ENCODE data around the gene STAU1.
"Not testable (repeated sequence)": the region's sequence is repeated elsewhere in the genome, so short reads cannot be mapped to it uniquely, and the experiment has no call there.

STAU1 gene

GRCh38 chr20:49161428-49162152 is 26.5 kb downstream of the STAU1 start:
- no peak for FAIRE-seq

- no peak for FAIRE-seq
Observed at GRCh38 chr20:49160057-49160929, 27.8 kb downstream of the STAU1 start.

GRCh38 chr20:49157146-49157545 is 31.0 kb downstream of the STAU1 start:
- no peak for FAIRE-seq

DNA sequence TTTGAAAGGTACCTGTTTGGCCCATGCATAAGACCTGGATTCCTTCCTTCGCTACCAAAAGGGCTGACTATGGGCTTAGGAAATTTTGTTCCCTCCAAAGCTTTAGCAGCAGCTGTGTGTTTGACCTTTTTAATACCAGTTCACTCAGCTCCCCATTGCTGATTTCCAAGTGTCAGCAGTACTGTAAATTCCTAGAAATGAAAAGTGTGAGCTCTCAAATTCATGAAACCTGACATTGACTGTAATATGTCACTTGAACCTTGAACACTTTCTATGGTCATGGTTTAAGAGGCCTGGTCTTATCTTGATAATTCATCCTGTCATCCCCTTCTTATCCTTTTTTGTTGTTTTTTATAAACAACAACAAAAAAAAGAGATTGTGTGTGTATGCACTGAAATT is 31.7 kb downstream of the STAU1 start:
- FAIRE-seq = no peak

- FAIRE-seq = no peak
Observed at GRCh38 chr20:49151436-49151835, 36.7 kb downstream of the STAU1 start.

DNA sequence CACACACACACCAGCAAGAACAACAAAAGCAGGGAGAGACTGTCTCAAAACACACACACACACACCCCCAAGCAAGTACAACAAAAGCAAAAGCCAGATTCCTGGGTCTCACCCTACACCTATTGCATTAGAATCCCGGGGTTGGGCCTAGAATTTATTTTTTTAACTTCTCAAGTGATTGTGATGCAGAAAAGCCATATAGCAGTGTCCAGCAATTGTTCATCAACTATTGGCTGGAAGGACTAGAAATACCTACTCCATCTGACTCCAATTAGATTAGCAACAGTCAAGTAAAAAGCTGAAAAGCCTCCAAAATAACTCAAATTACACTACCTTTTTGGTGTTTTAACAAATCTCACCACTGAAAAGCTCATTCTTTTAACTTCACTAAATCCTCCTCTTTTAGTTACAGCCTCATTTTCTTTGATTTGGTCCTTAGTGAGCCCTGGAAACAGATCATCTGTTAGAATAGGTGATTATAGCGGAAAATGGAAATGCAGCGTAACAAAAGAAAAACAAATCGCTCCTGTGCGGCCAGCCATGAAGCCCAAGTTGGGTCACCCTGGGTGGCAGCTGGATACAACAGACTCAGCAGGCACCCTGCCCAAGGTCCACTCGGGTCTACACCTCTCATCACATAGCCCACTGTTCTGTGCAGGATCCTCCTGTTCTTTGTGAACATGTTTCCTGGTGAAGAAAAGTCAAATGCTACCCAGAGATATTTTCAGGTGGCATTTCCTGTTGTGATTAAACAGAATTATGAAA is 38.7 kb downstream of the STAU1 start:
- no peak for FAIRE-seq

GRCh38 chr20:49148601-49149000 is 39.5 kb downstream of the STAU1 start:
- FAIRE-seq = no peak

- FAIRE-seq = no peak
Observed at GRCh38 chr20:49147296-49147695, 40.8 kb downstream of the STAU1 start.

- no peak for FAIRE-seq
Observed at GRCh38 chr20:49146442-49147225, 41.5 kb downstream of the STAU1 start.

- FAIRE-seq = no peak
Observed at GRCh38 chr20:49140834-49141233, 47.3 kb downstream of the STAU1 start.

GRCh38 chr20:49140411-49140810 is 47.7 kb downstream of the STAU1 start:
- FAIRE-seq = peak; percentile 30

GRCh38 chr20:49138431-49138830 is 49.7 kb downstream of the STAU1 start:
- no peak for FAIRE-seq

DNA sequence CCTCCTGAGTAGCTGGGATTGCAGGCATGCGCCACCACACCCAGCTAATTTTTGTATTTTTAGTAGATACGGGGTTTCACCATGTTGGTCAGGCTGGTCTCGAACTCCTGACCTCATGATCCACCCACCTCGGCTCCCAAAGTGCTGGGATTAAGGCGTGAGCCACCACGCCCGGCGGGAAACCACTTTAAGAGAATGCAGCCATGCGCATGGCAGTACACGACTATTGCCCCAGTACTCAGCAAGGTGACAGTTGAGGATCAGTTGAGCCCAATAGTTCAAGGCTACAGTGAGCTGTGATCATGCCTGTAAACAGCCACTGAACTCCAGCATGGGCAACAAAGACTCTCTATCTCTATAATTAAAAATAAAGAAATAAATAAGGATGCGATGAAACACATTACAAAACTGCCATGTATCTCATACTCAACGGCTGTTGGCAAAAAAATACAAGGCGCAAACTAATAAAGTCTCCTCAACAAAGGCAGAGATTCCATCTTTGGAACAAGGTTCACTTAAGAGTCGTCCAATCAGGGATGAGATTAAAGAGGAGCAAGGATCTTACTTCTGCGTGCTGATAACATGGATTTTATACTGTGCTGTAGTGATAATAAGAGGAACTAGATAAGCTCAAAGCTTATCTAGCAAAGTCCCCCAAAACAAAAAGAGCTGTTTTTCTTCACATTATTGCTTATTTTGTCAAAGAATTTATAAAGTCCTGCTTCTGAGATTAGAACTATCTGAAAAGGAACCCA is 51.1 kb downstream of the STAU1 start:
- FAIRE-seq = no peak

- not testable (repeated sequence) for FAIRE-seq
Observed at GRCh38 chr20:49134797-49135196, 53.3 kb downstream of the STAU1 start.

DNA sequence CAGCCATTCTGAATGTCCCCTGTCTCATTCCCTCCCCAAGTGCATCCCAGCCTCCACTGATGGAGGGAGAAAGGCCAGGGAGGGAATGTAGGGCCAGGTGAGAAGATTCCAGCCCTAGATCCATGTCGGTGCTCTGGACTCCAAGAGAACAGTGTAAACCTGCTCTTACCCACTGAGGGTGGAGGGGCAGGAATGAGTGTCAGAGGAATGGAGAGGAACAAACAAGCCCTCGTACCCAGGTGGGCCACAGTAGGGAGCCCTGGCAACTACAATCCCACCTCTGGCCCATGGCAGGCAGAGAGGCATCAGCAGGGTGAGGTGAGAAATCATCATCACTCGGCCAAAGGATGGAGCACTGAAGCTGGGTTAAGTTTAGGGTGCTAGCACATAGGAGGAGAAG is 54.6 kb downstream of the STAU1 start:
- no peak for FAIRE-seq

DNA sequence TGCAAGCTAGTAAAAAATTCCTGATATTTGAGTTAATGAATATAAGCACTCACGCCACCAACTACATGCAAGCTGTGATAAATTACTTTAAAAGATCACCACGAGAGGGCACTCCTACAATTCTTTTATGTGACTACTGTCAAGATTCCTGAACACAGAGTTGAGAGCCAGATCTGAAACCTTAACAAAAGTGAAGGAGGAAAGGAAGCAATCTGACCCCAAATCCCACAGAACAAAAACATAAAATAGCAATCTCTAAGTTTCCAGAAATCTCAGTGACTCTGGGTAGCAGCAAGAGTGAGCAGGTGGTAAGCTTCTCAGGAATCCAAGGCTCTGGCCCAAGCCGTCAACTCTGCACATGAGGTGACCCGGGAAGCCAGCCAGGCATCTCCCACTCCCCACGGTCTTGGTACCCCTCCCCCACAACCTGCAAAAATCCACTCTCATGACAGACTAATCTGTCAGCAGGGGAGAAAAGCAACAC is 55.1 kb downstream of the STAU1 start:
- peak; percentile 93 for FAIRE-seq

- no peak for FAIRE-seq
Observed at GRCh38 chr20:49123982-49124381, 64.2 kb downstream of the STAU1 start.

DNA sequence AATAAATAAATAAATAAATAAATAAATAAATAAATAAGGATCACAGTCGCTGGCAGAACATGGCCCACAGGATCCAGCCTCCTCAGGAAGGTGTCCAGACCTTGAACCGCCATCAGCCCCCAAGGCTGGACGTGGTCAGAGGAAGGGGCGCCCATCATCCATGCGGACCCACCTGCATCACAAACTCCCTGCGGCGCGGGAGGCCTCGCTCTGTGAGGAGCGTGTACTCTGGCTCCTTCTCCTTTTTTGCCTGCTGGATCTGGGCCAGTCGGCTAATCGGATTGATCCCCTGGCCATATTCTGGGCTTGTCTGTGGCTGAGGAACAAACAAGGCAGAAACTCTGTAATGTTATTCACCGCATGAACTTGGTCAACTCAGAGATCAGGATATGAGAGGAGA is 65.2 kb downstream of the STAU1 start:
- no peak for FAIRE-seq

GRCh38 chr20:49119988-49120387 is 68.1 kb downstream of the STAU1 start:
- no peak for FAIRE-seq

DNA sequence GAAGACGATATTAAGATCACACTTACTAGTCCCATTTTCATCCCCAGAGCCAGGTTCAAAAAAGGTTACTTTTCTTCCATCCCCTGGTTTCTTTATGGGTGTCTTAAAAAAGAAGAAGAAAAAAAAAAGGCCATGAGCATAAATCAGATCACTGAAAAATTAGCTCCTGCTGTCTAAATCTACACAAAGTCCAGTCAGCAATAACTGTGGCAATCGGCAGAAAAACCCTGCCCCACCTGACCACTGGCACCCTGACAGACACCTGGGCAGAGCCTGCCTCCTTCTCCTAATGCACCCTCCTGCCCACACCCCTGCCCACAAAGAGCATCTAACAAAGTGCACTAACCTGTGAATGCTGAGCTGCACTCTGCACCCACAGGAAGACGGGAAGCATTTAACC is 69.8 kb downstream of the STAU1 start:
- no peak for FAIRE-seq

- FAIRE-seq = no peak
Observed at GRCh38 chr20:49115564-49115963, 72.6 kb downstream of the STAU1 start.

Measured in islet of Langerhans (tissue), 1 donor.